AG04450 (cell line): ENCODE measurements around the gene ICAM4. TPM values are rescaled to one million over a fixed set of nuclear protein-coding genes. Genes with fewer than 3 reads are reported as not detected.

Source experiments
- CTCF ChIA-PET: fragments of 300-600, 350-600 bp; formaldehyde crosslinking; extraction: SDS; loops from one replicate; lab custom pipeline; 2022; ENCODE audit warnings: antibody characterized with exemption, inconsistent platforms; lab: Charles Lee
- POLR2A ChIA-PET: fragments of 350-600 bp; formaldehyde crosslinking; extraction: SDS; loops from one replicate; lab custom pipeline; 2021; ENCODE audit warnings: antibody characterized with exemption, inconsistent platforms; lab: Yijun Ruan, JAX
- DNase-seq: peaks from one replicate; pipeline ENCODE4 v3.0.0-alpha.2; 2011; ENCODE audit warnings: low read depth, low spot score
- H3K27ac ChIP-seq: one replicate; pipeline ENCODE4 v1.5.1; 2012; ENCODE audit warnings: low read depth, low read length, control low read depth
- H3K27me3 ChIP-seq: one replicate; pipeline ENCODE4 v1.6.0; 2012; ENCODE audit warnings: low read length; ENCODE audit not compliant: control insufficient read depth, insufficient read depth
- H3K4me3 ChIP-seq: 2 replicates; pipeline ENCODE4 v1.5.1; 2011; ENCODE audit warnings: mild to moderate bottlenecking, low read depth, low read length, control low read depth
- H3K9me3 ChIP-seq: 2 replicates; pipeline ENCODE4 v1.5.1; 2012; ENCODE audit warnings: low read length; ENCODE audit not compliant: control insufficient read depth, insufficient read depth
- CTCF ChIP-seq: IDR thresholded peaks from 2 replicates; pipeline ENCODE4 v1.5.1; 2011; ENCODE audit warnings: low read depth, low read length, control low read depth, inconsistent platforms
- polyA plus RNA-seq: library from polyadenylated mRNA; depleted of rRNA; stranded (reverse); fragments of >200 nt; gene quantifications from 2 replicates; pipeline ENCODE4 v1.2.3, GENCODE V29; 2011

Gene ICAM4
- polyA plus RNA-seq, 1 experiment, result 2.5 TPM

- H3K4me3 ChIP-seq, result peak within 1 kb of the TSS; percentile 63
- ChIA-PET CTCF (interaction anchor here (1.5 to 5.9 kb wide), 5 partner anchors 11 to 121 kb away, joined by 5 to 85 read pairs (median 30); partner anchors contain the start of gene RAVER1), POLR2A (interaction anchor here (0.7 to 3.3 kb wide), 9 partner anchors 9 to 120 kb away, joined by 3 to 17 read pairs (median 5); partner anchors contain the start of genes ICAM4, ICAM5 and TYK2)
- no peaks in the 10 kb centered on the region for H3K27me3 ChIP-seq
- H3K9me3 ChIP-seq, result no peaks in the 10 kb centered on the region; the same call in 1 of the 2 replicates
- DNase-seq, result no peak
- H3K27ac ChIP-seq, result peak within 1 kb of the TSS; percentile 39
- no peak for TF ChIP-seq CTCF
Observed at GRCh38 chr19:10270616-10271394, 15.9 kb upstream of the ICAM4 start, which contains the start of gene ICAM1. ICAM1 (plus strand) TSS chr19:10271120; CDS start chr19:10271160, 40 bp downstream.

- Histone ChIP-seq H3K4me3 (peak overlapping the region; percentile 63), H3K9me3 (no peaks in the 10 kb centered on the region; the same call in 1 of the 2 replicates), H3K27ac (no peak overlapping the region), H3K27me3 (no peaks in the 10 kb centered on the region)
- TF ChIP-seq CTCF, result no peak
- ChIA-PET POLR2A (interaction anchor here (0.8 to 3.3 kb wide), 8 partner anchors 13 to 119 kb away, joined by 3 to 17 read pairs (median 5); partner anchors contain the start of genes ICAM4, ICAM5 and RAVER1), CTCF (interaction anchor here (1.5 to 5.9 kb wide), 5 partner anchors 12 to 120 kb away, joined by 5 to 85 read pairs (median 30); partner anchors contain the start of gene RAVER1)
- DNase-seq, result no peak
Observed at GRCh38 chr19:10271543-10272086, 15.1 kb upstream of the ICAM4 start.

GRCh38 chr19:10274589-10274988 lies 12.2 kb upstream of the ICAM4 start:
- POLR2A ChIA-PET, result interaction anchor here (1.2 kb wide), 1 partner anchor 114 kb away, joined by 3 read pairs; no protein-coding TSS in a partner anchor
- TF ChIP-seq CTCF, result no peak

GRCh38 chr19:10277795-10278589 lies 8.8 kb upstream of the ICAM4 start:
- CTCF ChIA-PET, result interaction anchor here (0.6 to 1.5 kb wide), 2 partner anchors 12 to 18 kb away, joined by 3 to 6 read pairs; partner anchors contain the start of gene ICAM5
- no peak for TF ChIP-seq CTCF
- DNase-seq, result no peak
- Histone ChIP-seq H3K9me3 (no peaks in the 10 kb centered on the region), H3K27ac (no peak overlapping the region), H3K4me3 (no peak overlapping the region), H3K27me3 (no peaks in the 10 kb centered on the region)
- POLR2A ChIA-PET, result interaction anchor here (1.4 to 1.5 kb wide), 2 partner anchors 8 to 13 kb away, joined by 5 read pairs; partner anchors contain the start of gene ICAM4

More at GRCh38 chr19:10274589-10274988, 12.2 kb upstream of the ICAM4 start:
- no peaks in the 10 kb centered on the region; the same call in 1 of the 2 replicates for H3K9me3 ChIP-seq
- CTCF ChIA-PET, result no interaction called here
- DNase-seq, result no peak
- peak overlapping the region; percentile 11 for H3K27ac ChIP-seq
- no peak overlapping the region for H3K4me3 ChIP-seq
- no peaks in the 10 kb centered on the region for H3K27me3 ChIP-seq
